ENCODE measurements around the gene BRMS1. TPM values are rescaled to one million over a fixed set of nuclear protein-coding genes. Genes with fewer than 3 reads are reported as not detected.

Gene BRMS1
- total RNA-seq, 1 experiment from 2014 or later, result 123 TPM

DNA sequence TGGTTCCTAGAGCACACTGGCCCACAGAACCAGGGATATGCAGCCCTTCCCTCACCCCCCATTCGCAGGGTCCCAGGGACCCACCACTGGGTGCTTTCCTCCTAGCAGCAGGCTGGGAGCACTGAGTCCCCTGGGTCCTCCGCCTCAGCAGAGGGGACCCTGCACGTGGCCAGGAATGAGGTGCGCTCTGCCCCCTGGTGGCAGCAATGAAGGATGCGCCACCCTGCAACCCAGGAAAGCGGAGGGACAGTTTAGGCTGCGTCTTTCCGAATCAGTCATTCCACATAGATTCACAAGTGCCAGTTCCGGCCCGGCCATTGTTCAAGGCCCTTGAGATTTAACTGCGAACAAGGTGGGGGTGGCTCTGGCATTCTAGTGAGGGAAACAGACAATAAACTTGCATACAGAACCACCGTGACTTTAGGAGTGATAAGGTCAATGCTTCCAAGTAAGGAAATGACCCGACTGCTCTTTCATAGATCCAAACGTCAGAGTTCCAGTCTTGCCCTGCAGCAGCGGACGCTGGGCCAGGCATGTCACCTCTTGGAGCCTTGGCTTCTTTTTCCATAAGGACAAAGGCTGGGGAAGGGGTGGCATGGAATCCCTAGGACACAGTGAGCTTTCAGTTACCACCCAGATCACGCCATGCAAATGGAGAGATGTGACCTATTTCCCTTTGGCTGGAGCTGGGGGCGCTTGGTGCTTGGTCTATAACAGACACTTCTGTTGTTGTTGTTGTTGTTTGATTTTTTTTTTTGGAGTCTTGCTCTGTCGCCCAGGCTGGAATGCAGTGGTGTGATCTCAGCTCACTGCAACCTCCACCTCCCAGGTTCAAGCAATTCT lies 16.4 kb downstream of the BRMS1 start:
- Histone ChIP-seq H4K20me1 (ENCODE audit: low read length) (no peaks in the 10 kb centered on the region), H3F3A (ENCODE audit: low read length, unreplicated experiment) (no peaks in the 10 kb centered on the region), H2AFZ (ENCODE audit: low read length) (0 out of 2 replicates have a peak overlapping the region, but pooled peaks have one; percentile 17), H3K27ac (ENCODE audit: low read length) (no peak overlapping the region), H3K4me3 (ENCODE audit: low read length) (no peak overlapping the region), H3K36me3 (ENCODE audit: low read depth, low read length) (peaks cover 14% of the 10 kb centered on the region; the same call in 1 of the 2 replicates), H3K9me2 (replicated peaks; ENCODE audit: low read length) (no peaks in the 10 kb centered on the region), H3K4me1 (ENCODE audit: insufficient read depth, low read length) (peaks cover 23% of the 10 kb centered on the region), H3K79me2 (ENCODE audit: low read length) (no peaks in the 10 kb centered on the region), H3K27me3 (ENCODE audit: low read length) (no peaks in the 10 kb centered on the region), H3K9ac (ENCODE audit: low read length) (no peak overlapping the region), H3K9me3 (ENCODE audit: low read length) (no peaks in the 10 kb centered on the region), H3K4me2 (ENCODE audit: low read length) (peak overlapping the region; percentile 37; the same call in 1 of the 2 replicates)
- no TSS peak for BruUV-seq (replicated peaks)
- ATAC-seq, result peak; percentile 81
- intact Hi-C loops (cut with micrococcal nuclease), result loop anchor here (1.0 kb wide), 2 partner anchors 16 to 61 kb away; no protein-coding TSS in a partner anchor
- TF ChIP-seq EZH2 (IDR thresholded peaks at IDR 0.05; ENCODE audit: low read length, unreplicated experiment) (no peak), EZH2phosphoT487 (IDR thresholded peaks at IDR 0.05; ENCODE audit: borderline replicate concordance, low read length) (no peak)
- TF ChIP-seq, protein P1, sequence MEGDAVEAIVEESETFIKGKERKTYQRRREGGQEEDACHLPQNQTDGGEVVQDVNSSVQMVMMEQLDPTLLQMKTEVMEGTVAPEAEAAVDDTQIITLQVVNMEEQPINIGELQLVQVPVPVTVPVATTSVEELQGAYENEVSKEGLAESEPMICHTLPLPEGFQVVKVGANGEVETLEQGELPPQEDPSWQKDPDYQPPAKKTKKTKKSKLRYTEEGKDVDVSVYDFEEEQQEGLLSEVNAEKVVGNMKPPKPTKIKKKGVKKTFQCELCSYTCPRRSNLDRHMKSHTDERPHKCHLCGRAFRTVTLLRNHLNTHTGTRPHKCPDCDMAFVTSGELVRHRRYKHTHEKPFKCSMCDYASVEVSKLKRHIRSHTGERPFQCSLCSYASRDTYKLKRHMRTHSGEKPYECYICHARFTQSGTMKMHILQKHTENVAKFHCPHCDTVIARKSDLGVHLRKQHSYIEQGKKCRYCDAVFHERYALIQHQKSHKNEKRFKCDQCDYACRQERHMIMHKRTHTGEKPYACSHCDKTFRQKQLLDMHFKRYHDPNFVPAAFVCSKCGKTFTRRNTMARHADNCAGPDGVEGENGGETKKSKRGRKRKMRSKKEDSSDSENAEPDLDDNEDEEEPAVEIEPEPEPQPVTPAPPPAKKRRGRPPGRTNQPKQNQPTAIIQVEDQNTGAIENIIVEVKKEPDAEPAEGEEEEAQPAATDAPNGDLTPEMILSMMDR (conservative IDR thresholded peaks at IDR 0.05; ENCODE audit: low read depth, low read length), result peak; percentile 97
- POLR2A ChIA-PET (ENCODE audit: unreplicated experiment), result no interaction called here
- CTCF ChIA-PET, result interaction anchor here (0.6 to 1.2 kb wide), 3 partner anchors 16 to 499 kb away, joined by 3 to 6 read pairs (median 3); no protein-coding TSS in a partner anchor
- DNase-seq, result peak; percentile 88

DNA sequence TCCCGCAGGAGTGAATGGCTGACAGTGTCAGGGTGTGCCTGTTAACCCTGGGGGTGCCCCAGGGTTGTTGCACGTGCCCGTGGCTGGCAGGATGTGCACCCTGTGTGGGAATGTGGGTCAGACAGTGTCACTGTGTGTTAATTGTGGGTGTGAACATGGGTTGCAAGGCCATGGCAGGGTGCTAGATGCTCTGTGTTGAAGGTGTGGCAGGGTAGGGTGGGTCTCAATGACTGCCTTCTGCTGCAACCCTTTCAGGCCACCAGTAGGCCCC lies 16.9 kb downstream of the BRMS1 start:
- H3K4me3 ChIP-seq (ENCODE audit: low read length), result no peak overlapping the region

More for the DNA sequence above, 16.9 kb downstream of the BRMS1 start:
- intact Hi-C loops (cut with micrococcal nuclease), result loop anchor here (1.0 kb wide), 2 partner anchors 16 to 61 kb away; no protein-coding TSS in a partner anchor
- H3K27ac ChIP-seq (ENCODE audit: low read length), result 0 out of 2 replicates have a peak overlapping the region, but pooled peaks have one; percentile 37
- ATAC-seq, result peak; percentile 6
- no TSS peak for BruUV-seq (replicated peaks)
- H3K27me3 ChIP-seq (ENCODE audit: low read length), result no peaks in the 10 kb centered on the region
- H3F3A ChIP-seq (ENCODE audit: low read length, unreplicated experiment), result no peaks in the 10 kb centered on the region
- no peak for DNase-seq
- CTCF ChIA-PET, result no interaction called here
- no peaks in the 10 kb centered on the region for H3K9me2 ChIP-seq (replicated peaks; ENCODE audit: low read length)
- H3K36me3 ChIP-seq (ENCODE audit: low read depth, low read length), result peaks cover 9% of the 10 kb centered on the region; the same call in 1 of the 2 replicates
- H2AFZ ChIP-seq (ENCODE audit: low read length), result no peak overlapping the region
- H3K9ac ChIP-seq (ENCODE audit: low read length), result no peak overlapping the region
- peaks cover 23% of the 10 kb centered on the region for H3K4me1 ChIP-seq (ENCODE audit: insufficient read depth, low read length)
- POLR2A ChIA-PET (ENCODE audit: unreplicated experiment), result no interaction called here
- H4K20me1 ChIP-seq (ENCODE audit: low read length), result no peaks in the 10 kb centered on the region
- H3K9me3 ChIP-seq (ENCODE audit: low read length), result no peaks in the 10 kb centered on the region
- no peak overlapping the region for H3K4me2 ChIP-seq (ENCODE audit: low read length)
- no peaks in the 10 kb centered on the region for H3K79me2 ChIP-seq (ENCODE audit: low read length)
- TF ChIP-seq EZH2phosphoT487 (IDR thresholded peaks at IDR 0.05; ENCODE audit: borderline replicate concordance, low read length), result no peak
- TF ChIP-seq, protein P1 (conservative IDR thresholded peaks at IDR 0.05; ENCODE audit: low read depth, low read length), result no peak
- no peak for TF ChIP-seq EZH2 (IDR thresholded peaks at IDR 0.05; ENCODE audit: low read length, unreplicated experiment)

Measured in PC-3 (cell line).